GM12891 (cell line): Measurements from ENCODE around the gene CELF5.

Source experiments
- PAX5 ChIP-seq: IDR thresholded peaks from 2 replicates; pipeline ENCODE4 v1.6.1; 2011; ENCODE audit warnings: low read length, moderate library complexity, mild to moderate bottlenecking; ENCODE audit not compliant: insufficient read depth, severe bottlenecking
- POLR2A ChIP-seq: IDR thresholded peaks from 2 replicates; pipeline ENCODE4 v1.6.1; 2011; ENCODE audit warnings: low read depth, low read length, control low read depth
- POLR2AphosphoS5 ChIP-seq: IDR thresholded peaks from 2 replicates; pipeline ENCODE4 v1.6.1; 2011; ENCODE audit warnings: low read depth, low read length, control low read depth
- POU2F2 ChIP-seq: IDR thresholded peaks from 2 replicates; pipeline ENCODE4 v1.6.1; 2011; ENCODE audit warnings: low read depth, mild to moderate bottlenecking, control low read depth, low read length, moderate library complexity
- SPI1 ChIP-seq: IDR thresholded peaks from 2 replicates; pipeline ENCODE4 v1.6.1; 2011; ENCODE audit warnings: low read depth, low read length, control low read depth
- TAF1 ChIP-seq: IDR thresholded peaks from 2 replicates; pipeline ENCODE4 v1.6.1; 2011; ENCODE audit warnings: low read depth, low read length, control low read depth

GRCh38 chr19:3328743-3329142, 104.3 kb downstream of the CELF5 start:
- no peak for TF ChIP-seq POLR2A
- TF ChIP-seq TAF1: no peak
- TF ChIP-seq SPI1: no peak
- no peak for TF ChIP-seq POLR2AphosphoS5
- TF ChIP-seq PAX5: no peak
- no peak for TF ChIP-seq POU2F2
